ENCODE data around the gene THRB.

THRB gene

DNA sequence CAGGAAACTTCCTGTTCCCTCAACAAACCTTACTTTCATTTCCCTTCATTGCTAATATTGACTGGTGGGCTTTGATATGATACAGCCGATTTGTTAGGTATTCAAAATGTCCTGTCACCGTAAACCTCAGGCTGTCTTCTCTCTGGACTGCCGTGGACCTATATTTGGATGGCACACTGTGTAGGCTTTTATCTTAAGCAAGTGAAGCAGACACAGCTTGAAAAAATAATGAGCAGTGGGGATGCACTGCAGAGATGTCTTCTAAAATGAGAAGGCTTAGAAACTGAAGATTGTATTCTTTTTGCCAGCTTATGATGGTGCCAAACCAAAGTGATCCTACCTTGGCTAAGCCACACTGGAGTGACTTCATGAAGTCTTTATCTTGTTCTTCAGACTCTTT lies 283.3 kb downstream of the THRB start:
- no peak for DNase-seq

DNA sequence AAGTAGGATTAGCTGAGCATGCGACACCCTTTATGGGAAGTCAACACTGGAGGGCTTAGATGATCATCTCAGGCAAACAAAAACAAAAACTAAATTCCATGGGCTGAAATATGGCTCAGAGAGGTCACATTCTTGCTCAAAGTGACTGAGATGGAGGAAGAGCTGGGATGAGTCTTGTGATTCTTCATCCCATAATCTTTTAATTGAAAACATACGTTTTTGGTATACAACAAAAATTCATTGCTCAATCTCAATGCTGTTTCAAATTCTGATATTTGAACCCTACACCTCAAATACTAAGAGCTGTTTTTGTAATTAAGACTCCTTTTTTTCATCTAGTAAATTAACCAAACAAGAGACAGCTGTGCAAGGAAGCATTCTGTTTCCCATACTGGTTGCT lies 292.6 kb downstream of the THRB start:
- DNase-seq: no peak

DNA sequence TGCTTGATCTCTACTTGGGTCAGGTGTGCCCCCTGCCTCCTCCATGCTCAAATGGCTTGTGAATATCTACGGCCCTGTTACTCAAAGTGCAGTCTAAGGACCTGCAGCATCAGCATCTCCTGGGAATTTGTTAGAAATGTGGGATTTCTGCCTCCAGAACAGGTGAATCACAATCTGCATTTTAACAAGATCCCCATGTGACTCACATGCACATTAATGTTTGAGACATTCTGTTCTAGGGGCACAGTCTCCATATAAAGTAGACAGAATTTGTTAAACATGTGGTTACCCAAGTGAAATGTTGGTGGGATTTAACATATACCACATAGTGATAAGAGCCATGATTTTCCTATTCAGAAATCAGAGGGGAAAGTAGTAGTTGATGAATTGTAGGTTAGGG lies 293.3 kb downstream of the THRB start:
- no peak for DNase-seq

DNA sequence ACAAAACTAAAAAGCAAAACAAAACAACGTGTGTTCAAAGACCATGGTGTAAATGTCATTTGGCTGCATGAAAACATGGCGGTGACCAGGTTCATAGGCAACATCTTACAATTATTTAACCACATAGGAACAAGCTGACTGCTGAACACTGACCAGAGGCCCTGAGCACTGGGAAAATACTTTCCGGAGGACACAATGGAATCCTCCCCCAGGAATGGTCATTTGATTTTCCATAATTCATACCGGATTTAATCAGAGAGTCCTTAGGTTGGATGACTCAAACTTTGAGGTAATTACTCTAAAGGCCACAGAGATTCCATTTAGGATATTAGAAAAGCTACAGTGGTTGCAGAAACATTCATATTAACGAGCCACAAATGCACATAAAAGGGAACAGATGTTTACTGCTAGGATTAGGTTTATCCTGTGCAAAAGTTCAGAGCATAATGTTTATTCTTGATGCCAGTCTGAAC lies 294.8 kb downstream of the THRB start:
- DNase-seq: no peak

DNA sequence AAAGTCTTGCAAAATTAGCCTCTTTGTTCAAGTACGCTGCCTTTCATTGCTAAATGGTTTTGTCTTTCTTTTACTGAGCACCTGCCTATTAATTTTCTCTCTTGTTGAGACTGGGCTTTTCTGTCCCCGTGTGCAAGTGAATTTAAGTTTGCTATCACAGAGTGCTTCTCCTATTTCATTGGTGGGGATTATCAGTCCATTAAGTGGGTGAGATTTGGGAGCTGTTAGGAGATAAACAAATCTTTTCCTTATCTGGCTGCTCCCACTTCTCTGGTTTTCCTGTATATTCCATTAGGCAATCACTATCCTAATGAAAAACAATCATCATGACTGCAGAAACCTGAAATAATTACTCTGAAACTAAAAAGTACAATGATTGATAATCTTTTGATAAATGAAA lies 295.4 kb downstream of the THRB start:
- no peak for DNase-seq

DNA sequence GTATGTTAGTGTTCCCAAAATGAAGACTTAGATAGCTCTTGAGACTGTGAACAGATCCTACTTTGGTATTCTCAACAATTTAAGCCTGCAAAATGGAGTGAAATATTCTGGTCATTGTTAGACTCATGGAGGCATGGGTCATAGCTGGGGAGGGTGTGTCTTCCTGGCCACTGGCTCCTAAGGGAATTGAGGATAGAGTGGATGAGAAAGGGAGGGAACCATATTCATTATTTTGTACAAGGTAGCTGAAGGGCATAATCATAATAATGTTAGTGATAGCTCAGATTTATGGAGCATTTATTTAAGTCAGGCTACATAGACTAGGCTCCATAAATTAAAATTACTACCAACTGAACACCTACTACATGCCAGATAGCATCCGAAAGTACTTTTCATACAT lies 295.9 kb downstream of the THRB start:
- no peak for DNase-seq

DNA sequence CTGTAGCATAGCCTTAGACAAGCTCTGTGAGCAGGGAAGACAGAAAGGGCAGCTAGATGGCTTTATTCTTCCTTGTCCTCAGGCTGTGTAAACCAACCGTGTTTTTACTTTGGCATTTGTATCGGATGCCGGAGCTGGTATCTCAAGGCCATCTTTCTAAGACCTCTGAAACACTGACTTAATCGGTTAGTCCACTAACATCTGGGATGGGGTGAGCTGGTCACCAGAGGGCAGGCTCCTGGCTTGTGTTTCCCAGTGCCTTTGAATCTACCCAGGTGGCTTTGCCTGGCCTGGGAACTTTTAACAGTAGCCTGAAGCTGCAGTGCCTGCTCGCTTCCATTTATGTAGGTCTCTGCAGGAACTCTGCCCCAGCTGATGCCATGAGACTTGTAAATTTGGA lies 296.8 kb downstream of the THRB start:
- DNase-seq: no peak

DNA sequence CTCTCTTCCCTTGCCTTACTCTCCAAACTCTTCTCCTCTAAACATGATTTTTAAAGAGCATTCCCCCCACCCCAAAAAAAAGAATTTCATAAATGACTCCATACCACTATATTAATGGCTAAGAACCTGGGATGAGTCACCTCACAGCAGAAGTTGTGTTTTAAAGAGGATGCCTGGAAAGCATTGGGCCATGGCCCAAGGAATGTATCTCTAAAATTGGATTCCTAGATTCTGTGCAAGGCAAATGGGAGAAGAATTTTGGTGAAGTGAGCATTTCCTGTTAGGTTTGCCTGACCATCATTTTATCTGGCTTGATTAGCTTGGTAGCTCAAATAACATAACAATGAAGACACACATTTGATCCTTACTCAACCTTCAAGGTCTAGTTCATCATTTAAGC lies 298.1 kb downstream of the THRB start:
- DNase-seq: no peak

DNA sequence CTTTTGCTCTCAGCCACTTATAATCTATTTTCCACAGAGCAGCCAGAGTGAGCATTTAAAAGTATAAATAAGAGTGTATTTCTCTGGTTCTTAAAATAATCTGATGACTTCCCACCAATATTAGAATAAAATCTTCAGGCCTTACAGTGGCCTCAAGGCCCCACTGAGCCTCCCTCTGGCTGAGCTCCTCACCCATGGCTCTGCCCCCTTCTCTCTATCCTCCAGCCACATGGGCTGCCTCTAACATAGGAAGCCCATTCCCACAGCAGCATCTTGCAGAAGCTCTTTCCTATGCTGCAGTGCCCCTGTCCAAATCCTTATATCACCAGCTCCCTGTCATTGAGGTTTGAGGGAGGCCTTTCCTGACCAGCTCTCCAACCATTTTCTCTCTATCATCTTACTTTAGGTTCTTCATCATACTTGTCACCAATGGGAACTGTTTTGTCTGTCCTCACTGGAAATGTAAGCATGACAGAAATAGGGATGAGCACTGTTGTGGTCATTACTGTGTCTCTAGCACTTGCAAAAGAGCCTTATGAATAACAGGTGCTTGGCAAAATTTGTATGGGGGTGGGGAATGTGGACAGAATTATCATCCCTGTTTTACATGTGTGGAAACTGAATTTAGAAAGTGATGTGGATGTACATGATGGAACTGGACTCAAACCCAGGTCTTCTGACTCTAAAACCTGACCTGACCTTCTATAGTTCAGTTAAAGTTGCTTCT lies 299.0 kb downstream of the THRB start:
- DNase-seq: no peak

DNA sequence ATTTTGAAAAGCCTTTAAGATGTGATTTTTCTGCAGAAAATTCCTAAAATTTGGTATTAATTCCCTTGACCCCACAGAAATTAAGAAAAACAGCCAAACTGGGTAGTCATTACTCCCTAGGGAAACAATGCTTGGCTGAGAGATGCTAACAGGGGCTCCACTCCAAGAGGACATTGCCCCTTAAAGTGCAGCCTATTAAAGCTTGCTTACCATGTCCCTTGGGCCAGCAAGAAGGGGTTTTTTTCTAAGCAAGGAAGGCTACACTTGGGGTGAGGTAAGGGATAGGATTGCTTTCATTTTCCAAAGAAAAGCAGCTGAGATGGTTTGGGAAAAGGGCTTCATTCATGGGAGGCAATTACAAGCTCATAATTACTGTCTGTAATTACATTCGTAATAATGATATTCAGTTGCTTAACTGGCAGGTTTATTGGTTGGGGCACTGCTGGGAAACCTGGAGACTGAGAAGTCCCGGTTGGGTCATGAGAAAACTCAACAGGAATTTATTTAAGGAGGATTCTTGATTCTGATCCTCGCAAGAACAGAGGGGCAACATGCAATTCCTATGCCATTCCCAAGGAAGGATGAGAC lies 302.1 kb downstream of the THRB start:
- DNase-seq: no peak

DNA sequence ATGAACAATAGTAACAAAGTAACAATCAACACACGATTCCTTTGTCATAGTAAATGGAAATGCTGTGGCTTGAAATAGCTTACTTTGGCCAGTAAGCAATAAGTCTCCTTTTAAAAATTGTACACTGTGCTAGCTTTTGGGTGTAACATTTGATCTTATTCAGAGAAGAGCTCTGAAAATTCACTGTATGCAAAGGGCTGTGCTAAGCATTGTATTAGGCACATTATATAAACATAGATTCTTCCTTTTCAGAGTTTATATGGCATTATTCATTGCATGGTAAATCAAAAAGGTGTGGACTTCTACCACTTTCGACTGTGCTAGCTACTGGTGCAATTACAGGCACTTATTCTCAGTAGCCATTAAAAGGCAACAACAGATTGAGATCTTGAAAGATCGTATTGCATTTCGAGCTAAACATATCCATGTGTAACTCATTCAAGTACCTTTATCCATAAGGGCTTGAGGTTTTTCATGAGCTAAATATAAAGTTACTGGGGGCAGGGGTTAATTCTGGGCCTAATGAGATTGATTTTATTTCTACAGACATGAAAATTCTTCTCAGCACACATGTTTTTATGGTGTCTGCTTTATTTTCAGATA lies 302.7 kb downstream of the THRB start:
- DNase-seq: no peak

DNA sequence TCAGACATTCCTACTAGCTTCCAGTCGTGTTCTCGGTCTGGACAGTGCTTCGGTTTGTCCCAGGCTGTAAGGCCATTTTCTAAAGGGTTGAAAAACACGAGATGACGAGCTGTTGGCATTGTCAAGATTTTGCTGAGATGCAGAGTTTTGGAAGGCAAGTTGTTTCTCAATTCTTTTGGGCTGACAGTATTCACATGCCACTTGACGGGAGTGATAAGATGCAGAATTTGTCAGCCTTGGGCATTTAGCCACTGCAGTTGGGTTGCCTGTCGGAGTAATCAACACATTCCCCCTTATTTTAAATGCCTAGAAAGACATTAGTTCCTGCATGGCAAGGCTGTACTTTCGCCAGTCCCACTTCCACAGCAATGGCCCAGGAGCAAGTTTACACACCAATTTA lies 304.4 kb downstream of the THRB start:
- DNase-seq: no peak

DNA sequence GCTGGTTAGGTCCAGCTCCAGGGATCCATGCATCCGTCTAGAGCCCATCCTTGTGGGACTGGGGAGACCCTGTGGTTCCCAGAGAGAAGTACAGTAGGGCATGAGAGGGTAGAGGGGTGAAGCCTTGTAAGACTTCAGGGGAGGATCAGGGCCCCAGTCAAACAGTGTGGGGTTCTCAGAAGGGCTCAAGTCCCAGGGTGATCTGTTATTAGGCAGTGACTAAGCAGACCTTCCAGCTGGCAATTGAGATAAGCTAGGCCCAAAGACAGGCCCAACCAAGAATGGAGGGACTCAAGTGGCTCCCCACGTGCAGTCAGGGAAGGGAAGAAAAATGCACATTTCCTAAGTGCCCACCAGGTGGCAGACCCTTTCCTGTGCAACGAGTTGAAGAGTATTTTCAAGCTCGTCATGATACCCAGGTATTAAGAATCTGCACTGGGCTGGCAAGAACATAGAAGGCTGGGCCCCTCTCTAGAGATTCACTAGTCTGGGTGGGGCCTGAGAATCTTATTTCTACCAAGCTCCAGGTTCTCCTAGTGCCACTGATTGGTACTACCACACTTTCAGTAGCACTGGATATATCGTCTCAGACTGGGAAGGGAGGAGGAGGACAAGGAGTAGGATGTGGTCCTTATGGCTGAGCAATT lies 308.8 kb downstream of the THRB start:
- DNase-seq: no peak

DNA sequence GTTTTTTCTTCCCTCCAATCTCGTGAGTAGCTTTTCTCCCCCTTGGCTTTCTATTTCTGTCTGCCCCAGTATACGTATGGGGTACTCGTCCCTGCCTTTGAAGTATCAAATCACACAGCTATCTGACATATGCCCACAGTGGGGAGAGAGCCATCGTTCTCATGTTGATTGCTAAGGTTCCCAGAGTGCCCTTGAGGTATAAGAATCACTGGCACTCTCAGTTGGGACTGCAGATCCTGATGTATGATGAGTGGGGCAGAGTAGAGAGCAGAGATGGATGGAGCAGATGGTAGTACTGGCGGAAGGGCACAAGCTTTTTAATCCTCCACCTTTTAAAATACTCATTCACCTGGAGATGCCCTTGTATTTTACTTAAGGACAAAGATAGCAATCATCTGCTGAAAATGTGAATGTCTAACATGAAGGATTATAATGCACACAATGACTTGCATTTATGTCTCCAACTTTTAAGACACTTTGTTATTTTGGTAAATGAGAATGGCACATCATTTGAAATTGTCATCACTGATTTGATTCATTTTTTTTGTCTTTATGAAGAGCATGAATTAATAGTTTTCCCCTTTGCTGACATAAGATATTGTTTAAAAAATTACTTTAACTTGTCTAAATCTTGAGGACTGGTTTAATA lies 310.0 kb downstream of the THRB start:
- DNase-seq: no peak

DNA sequence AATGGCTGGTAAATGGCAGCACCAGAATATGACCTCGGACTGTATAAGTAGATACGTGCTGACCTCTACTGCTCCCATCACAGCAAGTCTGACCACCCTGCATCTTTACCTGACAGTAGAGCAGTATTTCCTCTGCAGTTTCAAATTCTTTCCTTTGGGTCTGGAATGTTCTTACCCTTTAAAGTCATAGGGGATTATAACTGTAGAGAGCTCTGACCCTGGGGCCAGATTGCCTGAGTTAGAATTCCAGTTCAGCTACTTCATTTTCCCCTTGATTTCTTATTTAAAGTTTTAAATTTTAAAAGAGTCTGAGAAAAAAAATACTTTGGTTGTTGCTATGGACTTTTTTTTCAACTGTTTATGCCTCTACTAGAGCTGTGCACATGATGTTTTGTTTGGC lies 311.9 kb downstream of the THRB start:
- DNase-seq: no peak

DNA sequence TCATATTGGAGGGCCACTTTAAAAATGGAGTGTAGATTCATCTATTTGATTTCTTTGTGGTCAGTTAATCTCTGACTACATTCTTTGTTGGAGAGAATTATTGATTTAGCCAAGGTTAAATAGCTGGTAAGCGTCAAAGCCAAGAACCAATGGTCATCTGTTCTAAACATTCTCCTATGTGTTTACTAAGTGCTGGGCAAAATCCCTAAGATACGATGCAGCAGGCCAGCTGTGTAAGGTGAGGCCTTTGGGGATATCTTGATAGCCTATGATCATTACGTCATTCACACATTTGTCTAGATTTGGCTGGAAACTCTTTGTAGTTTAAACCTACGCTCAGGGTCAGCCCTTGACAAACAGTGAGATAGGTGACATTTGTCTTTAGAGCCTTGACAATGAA lies 313.4 kb downstream of the THRB start:
- DNase-seq: no peak

DNA sequence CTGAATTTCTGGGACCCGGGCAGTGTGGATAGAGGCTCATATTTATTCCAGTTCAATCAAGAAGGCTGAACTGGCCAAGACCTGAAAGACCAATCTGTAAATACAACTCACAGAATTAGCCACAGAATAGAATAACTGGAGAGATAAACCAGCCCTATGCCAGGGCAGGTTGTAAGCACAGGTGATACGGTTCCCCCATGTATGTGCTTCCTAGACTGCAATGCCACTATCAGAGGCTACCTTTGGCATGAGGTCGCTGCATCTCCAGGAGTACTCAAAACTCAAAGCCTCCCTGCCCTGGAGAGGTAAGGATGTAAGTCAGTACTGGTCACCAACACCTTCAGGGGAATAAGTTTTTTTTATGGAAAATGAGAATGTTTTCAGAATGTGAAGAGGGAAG lies 314.0 kb downstream of the THRB start:
- DNase-seq: no peak

DNA sequence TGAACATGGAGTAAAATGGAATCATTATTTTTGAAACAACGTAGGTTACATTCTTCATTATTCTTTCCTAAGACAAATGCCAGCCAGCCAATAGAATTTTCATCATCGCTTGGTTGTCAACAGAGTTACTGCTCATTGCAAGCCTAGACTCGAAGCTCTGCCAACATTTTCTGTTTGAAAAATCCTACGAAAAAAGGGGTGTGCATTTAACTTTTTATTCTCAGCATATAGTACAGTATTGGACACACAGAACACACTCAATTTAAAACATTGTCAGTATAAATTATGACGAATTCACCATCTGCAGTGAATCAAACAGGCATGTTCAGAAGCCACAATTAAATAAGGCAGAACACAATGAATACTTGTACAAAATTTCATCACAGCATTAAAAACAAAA lies 317.4 kb downstream of the THRB start:
- DNase-seq: no peak

DNA sequence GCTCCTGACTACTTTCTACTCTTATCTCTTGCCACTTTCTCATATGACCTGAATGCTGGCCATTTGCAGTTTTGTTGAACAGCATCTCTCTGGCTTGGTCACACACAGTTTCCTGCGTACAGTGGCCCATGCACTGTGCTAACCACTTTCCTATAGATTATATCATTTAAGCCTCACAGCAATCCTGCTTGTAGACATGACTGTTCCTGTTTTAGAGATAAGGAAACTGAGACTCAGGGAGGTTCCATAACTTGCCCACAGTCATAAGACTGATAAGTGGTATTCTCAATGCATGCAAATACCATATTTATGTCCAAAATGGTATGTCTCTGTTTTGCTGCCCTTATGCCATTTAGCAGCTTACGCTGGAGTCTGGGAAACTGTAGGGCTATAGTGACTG lies 320.0 kb downstream of the THRB start:
- DNase-seq: no peak

DNA sequence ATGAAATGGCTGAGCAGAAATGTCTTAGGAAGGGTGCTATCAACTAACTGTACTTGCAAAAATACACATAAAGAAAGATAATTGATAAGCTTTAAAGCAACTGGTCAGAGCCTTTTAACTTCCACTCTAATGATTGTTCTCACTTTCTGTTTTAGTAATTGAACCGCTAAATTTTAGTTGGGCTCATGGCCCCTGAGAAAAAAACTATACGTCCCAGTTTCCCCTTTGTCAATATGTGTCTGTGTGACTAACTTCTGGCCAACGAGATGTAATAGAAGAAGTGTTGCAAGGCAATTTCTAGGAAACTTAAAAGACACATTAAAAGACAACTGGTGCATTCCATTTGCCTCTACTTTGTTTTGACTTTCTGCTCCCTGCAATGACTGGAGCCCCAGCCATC lies 325.7 kb downstream of the THRB start:
- DNase-seq: no peak

DNA sequence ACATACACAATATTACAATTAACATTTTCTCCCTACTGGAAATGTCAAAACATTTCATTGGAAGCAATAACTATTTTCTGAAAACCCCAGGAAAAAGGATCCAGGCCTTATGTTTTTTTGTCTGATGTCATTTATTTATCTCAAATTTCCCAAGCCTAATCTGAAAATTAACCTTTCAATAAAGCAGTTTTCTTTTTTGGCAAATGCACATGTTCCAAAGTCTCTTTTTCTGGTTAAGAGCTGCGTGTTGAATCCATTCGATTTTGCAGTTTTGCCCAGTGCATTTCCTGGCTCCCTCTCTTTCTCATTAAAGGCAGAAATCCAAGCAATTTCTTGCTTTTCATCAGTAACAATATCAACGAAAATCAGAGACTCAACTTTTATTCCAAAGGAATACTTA lies 327.2 kb downstream of the THRB start:
- no peak for DNase-seq

DNA sequence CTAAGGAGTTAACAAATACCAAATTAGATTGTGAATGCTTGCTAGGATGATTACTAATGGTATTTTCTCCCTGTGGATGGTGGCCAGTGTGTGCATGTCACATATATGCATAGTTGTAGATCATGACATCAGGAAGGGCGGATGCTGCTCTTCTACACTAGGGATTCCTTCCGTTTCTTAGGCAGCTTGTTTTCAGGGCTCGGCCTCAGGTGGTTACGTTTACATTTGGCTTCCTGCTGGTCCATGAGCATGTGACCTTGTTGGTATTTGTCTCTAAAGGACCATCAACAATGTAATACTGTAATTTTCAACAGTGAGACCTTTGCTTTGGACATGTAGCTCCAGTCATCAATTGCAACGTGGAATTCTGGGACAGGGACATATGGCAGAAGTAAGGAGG lies 328.1 kb downstream of the THRB start:
- DNase-seq: no peak

DNA sequence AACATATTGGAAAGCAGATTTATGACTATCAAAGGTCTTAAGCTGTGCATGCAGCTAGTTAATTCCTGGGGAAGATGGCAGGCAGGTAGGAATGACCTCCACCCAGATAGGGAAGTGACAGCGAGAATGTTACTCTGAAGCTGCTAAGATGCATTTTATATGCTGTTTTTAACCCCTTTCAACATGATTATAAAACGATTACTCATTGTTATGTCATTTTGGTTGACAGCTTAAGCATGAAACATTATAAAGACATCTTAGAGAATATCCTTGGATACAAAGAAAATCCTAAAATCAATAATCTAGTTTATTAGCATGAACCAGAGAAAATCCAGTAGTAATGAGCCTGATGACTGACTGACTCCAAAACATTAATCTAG lies 329.1 kb downstream of the THRB start:
- no peak for DNase-seq
